PC-9 (cell line): ENCODE measurements around the gene MB21D2. TPM values are rescaled to one million over a fixed set of nuclear protein-coding genes. Genes with fewer than 3 reads are reported as not detected.

ENCODE experiments used
- BruUV-seq: library from RNA; stranded (reverse); fragments of 400-500 nt; replicated peaks from 2 replicates; lab custom pipeline; 2021; lab: Mats Ljungman, UMichigan
- CTCF ChIA-PET: fragments of 300-600 bp; sonication (Branson Sonifier 250); formaldehyde crosslinking; loops from one replicate; lab custom pipeline; 2022; ENCODE audit warnings: antibody characterized with exemption; lab: Charles Lee
- POLR2A ChIA-PET: fragments of 300-600 bp; sonication (Branson Sonifier 250); formaldehyde crosslinking; loops from one replicate; lab custom pipeline; 2022; ENCODE audit warnings: antibody characterized with exemption; ENCODE audit not compliant: unreplicated experiment; lab: Charles Lee
- DNase-seq, 2 experiments: peaks; one replicate each; pipeline versions ENCODE4 v3.0.0 to v3.0.0-alpha.2; 2015 to 2022; ENCODE audit warnings: mixed read lengths in 1 of 2
- H2AFZ ChIP-seq: fragments of 200-600 bp; sonication (generic); 2 replicates; pipeline ENCODE4 v1.8.1; 2017; ENCODE audit warnings: antibody characterized with exemption
- H3F3A ChIP-seq: fragments of 200-600 bp; sonication (generic); 2 replicates; pipeline ENCODE4 v1.8.1; 2017; ENCODE audit warnings: antibody characterized with exemption, mild to moderate bottlenecking, low read depth; ENCODE audit not compliant: insufficient read depth
- H3K27ac ChIP-seq: fragments of 200-600 bp; sonication (generic); 2 replicates; pipeline ENCODE4 v1.6.1; 2016; ENCODE audit warnings: mixed run types
- H3K27me3 ChIP-seq: fragments of 200-600 bp; sonication (generic); 2 replicates; pipeline ENCODE4 v1.6.1; 2016; ENCODE audit warnings: low read depth, mixed run types; ENCODE audit not compliant: insufficient read depth
- H3K36me3 ChIP-seq: fragments of 200-600 bp; sonication (generic); 2 replicates; pipeline ENCODE4 v1.6.1; 2016; ENCODE audit warnings: low read depth, mixed run types
- H3K4me1 ChIP-seq: fragments of 200-600 bp; sonication (generic); replicated peaks from 2 replicates; pipeline ENCODE4 v1.6.1; 2016; ENCODE audit warnings: mixed run types; ENCODE audit not compliant: insufficient read depth
- H3K4me2 ChIP-seq: fragments of 200-600 bp; sonication (generic); 2 replicates; pipeline ENCODE4 v1.6.1; 2017; ENCODE audit warnings: mixed run types
- H3K4me3 ChIP-seq: fragments of 200-600 bp; sonication (generic); 2 replicates; pipeline ENCODE4 v1.6.1; 2016; ENCODE audit warnings: mixed run types
- H3K79me2 ChIP-seq: fragments of 200-600 bp; sonication (generic); 2 replicates; pipeline ENCODE4 v1.6.1; 2017; ENCODE audit warnings: low read depth, mixed run types
- H3K9me2 ChIP-seq: fragments of 200-600 bp; sonication (generic); 2 replicates; pipeline ENCODE4 v1.8.1; 2017; ENCODE audit warnings: mild to moderate bottlenecking; ENCODE audit not compliant: insufficient read depth
- H3K9me3 ChIP-seq: fragments of 200-600 bp; sonication (generic); 2 replicates; pipeline ENCODE4 v1.8.1; 2016; ENCODE audit warnings: low read depth; ENCODE audit not compliant: insufficient read depth
- H4K20me1 ChIP-seq: fragments of 200-600 bp; sonication (generic); 2 replicates; pipeline ENCODE4 v1.8.1; 2017; ENCODE audit not compliant: insufficient read depth
- CTCF ChIP-seq: fragments of 200-600 bp; sonication (generic); conservative IDR thresholded peaks from 2 replicates; pipeline ENCODE4 v1.6.1; 2017; ENCODE audit warnings: mixed run types, antibody characterized with exemption, mild to moderate bottlenecking, moderate library complexity
- EZH2 ChIP-seq: fragments of 200-600 bp; sonication (generic); IDR thresholded peaks from 2 replicates; pipeline ENCODE4 v1.8.0; 2017; ENCODE audit warnings: antibody characterized with exemption, low read depth
- intact Hi-C: fragments of 100-400 bp; cut with micrococcal nuclease; formaldehyde crosslinking; loops from one replicate; pipeline ENCODE4 v1.10.0; 2022; ENCODE audit not compliant: unreplicated experiment
- total RNA-seq: library from RNA; stranded (reverse); gene quantifications from 2 replicates; pipeline ENCODE4 v1.2.3, GENCODE V29; 2021

MB21D2 gene
- total RNA-seq, 1 experiment from 2014 or later = 5.1 TPM

GRCh38 chr3:192958219-192958872 is 40.7 kb upstream of the MB21D2 start:
- intact Hi-C loops = no loop called here
- Histone ChIP-seq H3K9me2 (no peaks in the 10 kb centered on the region), H3K4me1 (peaks cover 14% of the 10 kb centered on the region; the same call in 1 of the 2 replicates), H2AFZ (no peak overlapping the region), H3K79me2 (no peaks in the 10 kb centered on the region), H3K4me3 (no peak overlapping the region), H3K27me3 (no peaks in the 10 kb centered on the region), H4K20me1 (0 out of 2 replicates have a peak, but pooled peaks cover 2% of the 10 kb centered on the region), H3K4me2 (peak overlapping the region; percentile 44), H3F3A (peaks cover 8% of the 10 kb centered on the region; the same call in 1 of the 2 replicates), H3K9me3 (no peaks in the 10 kb centered on the region), H3K27ac (no peak overlapping the region), H3K36me3 (no peaks in the 10 kb centered on the region)
- BruUV-seq = no TSS peak
- TF ChIP-seq EZH2 (no peak), CTCF (no peak)
- no peak for DNase-seq
- ChIA-PET CTCF (no interaction called here), POLR2A (no interaction called here)

GRCh38 chr3:192957441-192958021 is 39.9 kb upstream of the MB21D2 start:
- intact Hi-C loops = no loop called here
- no peaks in the 10 kb centered on the region for H3K9me2 ChIP-seq
- H3K36me3 ChIP-seq = no peaks in the 10 kb centered on the region
- no peaks in the 10 kb centered on the region for H3K9me3 ChIP-seq
- no TSS peak for BruUV-seq
- H3K79me2 ChIP-seq = no peaks in the 10 kb centered on the region
- H3K4me1 ChIP-seq = peaks cover 14% of the 10 kb centered on the region; the same call in 1 of the 2 replicates
- ChIA-PET CTCF (no interaction called here), POLR2A (no interaction called here)
- no peak overlapping the region; the same call in 1 of the 2 replicates for H3K4me3 ChIP-seq
- H2AFZ ChIP-seq = peak overlapping the region; percentile 30; the same call in 1 of the 2 replicates
- TF ChIP-seq EZH2 (no peak), CTCF (no peak)
- peak overlapping the region; percentile 44 for H3K4me2 ChIP-seq
- DNase-seq = peak in 1 of 2 experiments; percentile 50
- peaks cover 8% of the 10 kb centered on the region; the same call in 1 of the 2 replicates for H3F3A ChIP-seq
- H4K20me1 ChIP-seq = 0 out of 2 replicates have a peak, but pooled peaks cover 2% of the 10 kb centered on the region
- H3K27ac ChIP-seq = no peak overlapping the region
- H3K27me3 ChIP-seq = no peaks in the 10 kb centered on the region

GRCh38 chr3:192953926-192954325 is 36.3 kb upstream of the MB21D2 start:
- Histone ChIP-seq H3K27ac (no peak overlapping the region), H3K4me2 (no peak overlapping the region), H3K27me3 (no peaks in the 10 kb centered on the region), H3K4me3 (no peak overlapping the region), H3K9me3 (no peaks in the 10 kb centered on the region), H3K9me2 (no peaks in the 10 kb centered on the region), H4K20me1 (no peaks in the 10 kb centered on the region), H3K79me2 (no peaks in the 10 kb centered on the region), H2AFZ (no peak overlapping the region), H3K4me1 (peaks cover 14% of the 10 kb centered on the region; the same call in 1 of the 2 replicates), H3F3A (peaks cover 8% of the 10 kb centered on the region; the same call in 1 of the 2 replicates), H3K36me3 (no peaks in the 10 kb centered on the region)
- ChIA-PET CTCF (no interaction called here), POLR2A (no interaction called here)
- BruUV-seq = no TSS peak
- DNase-seq = no peak
- no peak for TF ChIP-seq CTCF
- TF ChIP-seq EZH2 = no peak
- intact Hi-C loops = no loop called here
